Measurements from ENCODE around the gene C3orf22.
A peak's percentile ranks its signal among the peaks of the same experiment; 100 is the strongest.
"Not testable (repeated sequence)": the region's sequence is repeated elsewhere in the genome, so short reads cannot be mapped to it uniquely, and the experiment has no call there.

C3orf22 gene

GRCh38 chr3:126558336-126559071 lies at the start of gene C3orf22:
C3orf22 (minus strand) TSS chr3:126558932; CDS start chr3:126553390, 5,542 bp downstream.
- DNase-seq, result peak; percentile 3 to 11

- peak; percentile 21 to 33 for DNase-seq
Measured at GRCh38 chr3:126607214-126607908, 48.6 kb upstream of the C3orf22 start.

- no peak for DNase-seq
Measured at GRCh38 chr3:126606001-126606400, 47.3 kb upstream of the C3orf22 start.

GRCh38 chr3:126604691-126605090 lies 46.0 kb upstream of the C3orf22 start:
- no peak for DNase-seq

- DNase-seq, result no peak
Measured at GRCh38 chr3:126599101-126599500, 40.4 kb upstream of the C3orf22 start.

- not testable (repeated sequence) for DNase-seq
Measured at GRCh38 chr3:126595479-126595878, 36.7 kb upstream of the C3orf22 start.

GRCh38 chr3:126591515-126591914 lies 32.8 kb upstream of the C3orf22 start:
- DNase-seq, result not testable (repeated sequence)

GRCh38 chr3:126582311-126582710 lies 23.6 kb upstream of the C3orf22 start:
- DNase-seq, result no peak

GRCh38 chr3:126581569-126581968 lies 22.8 kb upstream of the C3orf22 start:
- DNase-seq, result no peak

GRCh38 chr3:126580746-126581145 lies 22.0 kb upstream of the C3orf22 start:
- no peak for DNase-seq

GRCh38 chr3:126578702-126579101 lies 20.0 kb upstream of the C3orf22 start:
- DNase-seq, result no peak

GRCh38 chr3:126577261-126577660 lies 18.5 kb upstream of the C3orf22 start:
- DNase-seq, result no peak

- no peak for DNase-seq
Measured at GRCh38 chr3:126573492-126574117, 14.9 kb upstream of the C3orf22 start.

GRCh38 chr3:126571078-126571477 lies 12.3 kb upstream of the C3orf22 start:
- no peak for DNase-seq

- DNase-seq, result no peak
Measured at GRCh38 chr3:126570103-126570541, 11.4 kb upstream of the C3orf22 start.

- no peak for DNase-seq
Measured at GRCh38 chr3:126569390-126569975, 10.8 kb upstream of the C3orf22 start.

GRCh38 chr3:126568776-126569342 lies 10.1 kb upstream of the C3orf22 start:
- DNase-seq, result no peak

GRCh38 chr3:126567696-126568438 lies 9.1 kb upstream of the C3orf22 start:
- DNase-seq, result no peak

GRCh38 chr3:126562737-126563276 lies 4.1 kb upstream of the C3orf22 start:
- no peak for DNase-seq

GRCh38 chr3:126557761-126558160 lies 971 bp downstream of the C3orf22 start:
- peak; percentile 7 to 10 for DNase-seq

- DNase-seq, result peak in 1 of 2 experiments; percentile 5
Measured at GRCh38 chr3:126557415-126557745, 1.4 kb downstream of the C3orf22 start.

Data from activated T-cell treated with anti-CD3 and anti-CD28 coated beads, Interleukin-2, amount 50 U/mL, for 48 hours (primary cell).